Hematopoietic multipotent progenitor cell treated with erythropoietin and hydrocortisone succinate and interleukin-3 and kit ligand, for 8 days (in vitro differentiated cells): Measurements from ENCODE around the gene ATF1.
"Not testable (repeated sequence)": the region's sequence is repeated elsewhere in the genome, so short reads cannot be mapped to it uniquely, and the experiment has no call there.

ENCODE experiments used
- DNase-seq: peaks from one replicate; pipeline ENCODE4 v3.0.0-alpha.2; 2015

Gene ATF1

DNA sequence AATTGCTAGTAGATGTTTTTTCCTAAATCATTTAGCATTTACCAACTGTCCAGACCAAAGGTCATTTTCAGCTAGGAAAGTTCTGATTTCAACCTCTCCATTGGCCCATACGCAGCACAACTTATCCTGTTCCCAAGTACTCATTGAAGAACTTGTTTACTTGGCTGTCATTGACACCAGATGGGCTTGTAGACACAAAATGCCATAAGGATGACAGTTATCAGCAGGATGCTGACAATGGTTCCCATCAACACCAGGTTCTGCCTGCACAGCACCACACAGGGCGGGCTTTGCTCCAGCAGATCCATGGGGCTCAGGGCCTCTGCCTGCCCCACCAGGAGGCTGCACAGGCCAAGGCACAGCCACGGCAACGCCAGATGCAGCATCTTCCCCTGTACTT, 42.3 kb downstream of the ATF1 start:
- DNase-seq = no peak

DNA sequence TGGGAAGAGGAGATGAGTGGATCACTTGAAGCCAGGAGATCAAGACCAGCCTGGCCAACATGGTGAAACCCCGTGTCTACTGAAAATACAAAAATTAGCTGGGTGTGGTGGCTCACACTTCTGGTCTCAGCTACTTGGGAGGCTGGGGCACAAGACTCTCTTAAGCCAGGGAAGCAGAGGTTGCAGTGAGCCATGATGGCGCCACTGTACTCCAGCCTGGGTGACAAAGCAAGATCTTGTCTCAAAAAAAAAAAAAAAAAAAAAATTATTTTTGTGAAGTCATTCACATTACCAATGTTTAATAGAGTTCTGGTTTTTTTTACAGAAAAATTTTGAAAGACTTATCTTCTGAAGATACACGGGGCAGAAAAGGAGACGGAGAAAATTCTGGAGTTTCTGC, 45.2 kb downstream of the ATF1 start:
- DNase-seq = peak; percentile 50

DNA sequence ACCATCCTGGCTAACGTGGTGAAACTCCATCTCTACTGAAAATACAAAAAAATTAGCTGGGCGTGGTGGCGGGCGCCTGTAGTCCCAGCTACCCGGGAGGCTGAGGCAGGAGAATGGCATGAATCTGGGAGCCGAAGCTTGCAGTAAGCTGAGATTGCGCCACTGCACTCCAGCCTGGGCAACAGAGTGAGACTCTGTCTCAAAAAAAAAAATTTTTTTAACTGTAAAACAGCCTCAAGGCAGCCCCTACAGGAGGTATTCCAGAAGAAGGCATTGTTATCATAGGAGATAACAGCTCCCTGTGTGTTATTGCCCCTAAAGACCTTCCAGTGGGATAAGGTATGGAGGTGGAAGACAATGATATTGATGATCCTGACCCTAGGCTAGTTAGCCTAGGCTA, 51.0 kb downstream of the ATF1 start:
- DNase-seq = not testable (repeated sequence)

DNA sequence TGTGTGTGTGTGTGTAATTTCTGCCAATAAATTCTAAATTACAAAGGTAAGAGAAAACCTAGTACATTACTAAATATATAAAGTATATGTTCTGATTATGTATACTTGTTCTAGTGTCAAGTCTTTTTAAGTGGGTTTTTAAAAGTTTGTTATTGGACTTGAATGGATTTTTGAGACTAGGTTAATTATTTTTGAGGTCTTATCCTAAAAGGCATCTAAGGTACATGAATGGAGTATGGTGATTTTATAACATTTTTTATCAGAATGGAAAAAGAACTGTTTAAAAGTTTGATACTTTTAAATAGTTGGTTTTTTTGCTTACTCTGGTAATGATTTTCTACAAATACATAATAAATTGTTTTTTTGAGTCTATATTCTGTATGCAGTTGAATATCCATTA, 56.3 kb downstream of the ATF1 start:
- DNase-seq = no peak

DNA sequence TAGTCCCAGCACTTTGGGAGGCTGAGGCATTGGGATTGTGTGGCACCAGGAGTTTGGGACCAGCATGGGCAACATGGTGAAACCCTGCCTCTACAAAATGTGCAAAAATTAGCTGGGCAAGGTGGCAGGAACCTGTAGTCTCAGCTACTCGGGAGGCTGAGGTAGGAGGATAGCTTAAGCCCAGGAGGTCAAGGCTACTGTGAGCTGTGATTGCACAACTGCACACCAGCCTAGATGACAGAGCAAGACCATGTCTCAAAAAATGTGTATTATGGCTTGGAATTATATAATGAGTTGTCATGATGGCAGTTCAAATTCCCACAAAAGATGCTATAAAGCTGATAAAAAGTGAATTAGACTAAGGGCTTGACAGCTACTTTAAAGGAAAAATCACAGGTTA, 58.2 kb downstream of the ATF1 start:
- DNase-seq = no peak

DNA sequence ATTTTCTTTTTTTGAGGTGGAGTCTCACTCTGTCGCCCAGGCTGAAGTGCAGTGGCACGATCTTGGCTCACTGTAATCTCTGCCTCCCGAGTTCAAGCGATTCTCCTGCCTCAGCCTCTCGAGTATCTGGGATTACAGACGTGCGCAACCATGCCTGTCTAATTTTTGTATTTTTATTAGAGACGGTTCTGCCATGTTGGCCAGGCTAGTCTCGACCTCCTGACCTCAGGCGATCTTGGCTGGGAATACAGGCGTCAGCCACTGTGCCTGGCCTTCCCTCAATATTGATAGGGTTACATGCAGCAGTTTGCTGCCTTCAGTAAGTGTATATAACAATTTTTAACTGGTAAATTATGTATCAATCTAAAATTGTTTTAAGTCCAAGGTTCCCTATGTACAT, 59.8 kb downstream of the ATF1 start:
- DNase-seq = not testable (repeated sequence)

DNA sequence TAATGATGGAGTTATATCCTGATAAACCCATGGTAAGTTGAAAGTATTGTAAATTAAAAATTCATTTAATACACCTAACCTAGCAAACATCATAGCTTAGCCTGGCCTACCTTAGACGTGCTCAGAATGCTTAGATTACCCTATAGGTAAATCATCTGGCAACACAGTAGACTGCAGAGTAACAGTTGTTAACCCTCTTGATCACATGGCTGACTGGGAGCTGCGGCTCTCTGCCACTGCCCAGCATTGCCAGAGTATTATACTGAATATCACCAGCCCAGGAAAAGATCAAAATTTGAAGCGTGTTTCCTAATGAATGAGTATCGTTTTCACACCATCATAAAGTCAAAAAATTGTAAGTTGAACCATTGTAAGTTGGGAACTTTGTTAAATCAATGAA, 61.0 kb downstream of the ATF1 start:
- DNase-seq = no peak

DNA sequence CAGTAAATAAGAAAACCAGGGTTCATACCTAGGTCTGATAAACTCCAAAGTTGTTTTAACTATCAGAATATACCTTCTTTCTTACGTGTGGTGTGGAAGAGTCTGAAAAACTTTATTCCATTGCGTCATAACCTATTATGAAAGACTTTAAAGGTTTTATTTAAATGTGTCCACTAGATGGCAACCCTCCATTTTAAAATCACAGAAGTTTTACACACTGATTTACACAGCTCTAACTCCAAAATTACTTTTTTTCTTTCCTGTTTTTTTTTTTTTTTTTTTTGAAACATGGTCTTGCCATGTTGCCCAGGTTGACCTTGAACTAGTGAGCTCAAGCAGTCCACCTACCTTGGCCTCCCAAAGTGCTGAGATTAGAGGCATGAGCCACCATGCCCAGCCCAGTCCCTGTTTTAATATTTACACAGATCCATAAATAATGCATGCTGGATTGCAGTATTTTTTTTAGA, 61.5 kb downstream of the ATF1 start:
- peak; percentile 76 for DNase-seq

DNA sequence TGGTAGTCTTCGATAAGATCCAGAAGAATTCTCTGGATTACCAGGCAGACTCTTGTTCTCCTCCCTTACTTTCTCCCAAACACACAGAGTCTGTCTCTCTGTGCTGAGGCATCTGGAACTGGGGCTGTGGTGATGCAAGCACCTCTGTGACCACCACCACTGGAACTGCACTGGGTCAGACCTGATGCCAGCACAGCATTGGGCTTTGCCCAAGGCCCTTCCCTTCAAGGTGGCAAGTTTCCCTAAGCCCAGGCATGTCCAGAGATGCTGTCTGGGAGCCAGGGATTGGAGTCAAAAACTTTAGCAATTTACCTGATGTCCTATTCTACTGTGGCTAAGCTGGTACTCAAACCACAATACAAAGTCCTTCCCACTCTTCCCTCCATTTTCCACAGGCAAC, 64.2 kb downstream of the ATF1 start:
- DNase-seq = no peak

DNA sequence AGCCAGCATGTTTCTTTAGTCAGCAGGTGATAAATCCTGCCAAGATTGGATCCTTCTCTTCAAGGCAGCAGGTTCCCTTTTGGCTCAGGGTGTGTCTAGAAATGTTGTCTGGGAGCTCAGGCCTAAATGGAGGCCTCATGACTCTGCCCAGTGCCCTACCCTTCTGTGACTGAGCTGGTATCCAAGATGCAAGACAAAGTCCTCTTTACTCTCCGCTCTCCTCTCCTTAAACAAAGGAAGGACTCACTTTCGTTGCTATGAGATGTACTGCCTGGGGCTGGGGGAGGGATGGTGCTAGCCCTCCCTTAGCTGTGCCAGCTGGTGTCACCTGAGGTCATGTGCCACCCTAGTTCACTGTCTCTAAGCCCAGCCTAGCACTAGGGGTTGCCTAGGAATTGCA, 65.0 kb downstream of the ATF1 start:
- DNase-seq = no peak

DNA sequence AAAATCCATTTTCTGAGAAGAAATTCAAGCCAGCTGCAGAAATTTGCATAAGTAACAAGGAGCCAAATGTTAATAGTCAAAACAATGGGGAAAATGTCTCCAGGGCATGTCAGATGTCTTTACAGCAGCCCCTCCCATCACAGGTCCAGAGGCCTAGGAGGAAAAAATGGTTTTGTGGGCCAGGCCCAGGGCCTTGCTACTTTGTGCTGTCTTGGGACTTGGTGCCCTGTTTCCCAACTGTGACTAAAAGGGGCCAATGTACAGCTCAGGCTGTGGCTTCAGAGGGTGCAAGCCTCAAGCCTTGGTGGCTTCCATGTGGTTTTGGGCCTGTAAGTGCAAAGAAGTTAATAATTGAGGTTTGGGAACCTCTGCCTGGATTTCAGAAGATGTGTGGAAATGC, 69.9 kb downstream of the ATF1 start:
- DNase-seq = not testable (repeated sequence)

DNA sequence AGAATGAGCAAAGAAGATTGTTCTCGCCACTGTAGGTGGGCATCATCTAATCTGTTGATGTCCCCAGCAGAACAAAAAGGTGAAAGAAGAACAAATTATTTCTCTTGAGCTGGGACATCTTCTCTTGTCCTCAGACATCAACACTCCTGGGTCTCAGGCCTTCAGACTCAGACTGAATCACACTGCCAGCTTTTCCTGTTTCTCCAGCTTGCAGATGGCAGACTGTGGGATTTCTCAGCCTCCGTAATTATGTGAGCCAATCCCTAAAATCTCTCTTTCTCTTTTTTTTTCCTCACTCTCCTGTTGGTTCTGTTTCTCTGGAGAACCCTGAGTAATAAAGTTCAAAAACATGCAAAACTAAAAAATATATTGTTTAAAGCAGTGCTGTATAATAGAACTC, 75.1 kb downstream of the ATF1 start:
- DNase-seq = no peak

DNA sequence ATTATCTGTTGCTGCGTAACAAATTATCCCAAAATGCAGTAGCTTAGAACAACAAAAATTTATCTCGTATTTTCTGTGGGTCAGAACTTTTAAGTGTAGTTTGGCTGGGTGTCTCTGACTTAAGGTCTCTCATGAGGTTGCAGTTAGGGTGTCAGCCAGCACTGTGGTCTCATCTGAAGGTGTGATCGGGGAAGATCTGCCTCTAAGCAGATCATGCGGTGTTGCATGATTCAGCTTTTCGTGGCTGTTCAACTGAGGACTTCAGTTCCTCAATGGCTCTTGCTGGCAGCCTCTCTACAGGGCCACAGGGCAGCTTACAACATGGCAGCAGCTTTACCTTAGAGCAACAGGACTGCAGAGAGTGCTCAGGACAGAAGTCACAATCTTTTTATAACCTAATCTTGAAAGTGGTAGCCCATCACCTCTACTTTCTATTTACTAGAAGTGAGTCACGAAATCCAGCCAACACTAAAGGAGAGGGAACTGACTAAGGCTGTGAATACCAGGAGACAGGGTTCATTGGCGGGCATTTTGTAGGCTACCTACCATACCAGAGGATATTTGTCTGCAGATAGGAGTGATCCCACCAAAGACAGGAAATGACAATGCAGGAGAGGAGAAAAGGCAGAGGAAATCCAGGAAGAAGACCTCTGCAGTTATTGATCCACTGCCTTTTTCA, 77.0 kb downstream of the ATF1 start:
- peak; percentile 27 for DNase-seq

DNA sequence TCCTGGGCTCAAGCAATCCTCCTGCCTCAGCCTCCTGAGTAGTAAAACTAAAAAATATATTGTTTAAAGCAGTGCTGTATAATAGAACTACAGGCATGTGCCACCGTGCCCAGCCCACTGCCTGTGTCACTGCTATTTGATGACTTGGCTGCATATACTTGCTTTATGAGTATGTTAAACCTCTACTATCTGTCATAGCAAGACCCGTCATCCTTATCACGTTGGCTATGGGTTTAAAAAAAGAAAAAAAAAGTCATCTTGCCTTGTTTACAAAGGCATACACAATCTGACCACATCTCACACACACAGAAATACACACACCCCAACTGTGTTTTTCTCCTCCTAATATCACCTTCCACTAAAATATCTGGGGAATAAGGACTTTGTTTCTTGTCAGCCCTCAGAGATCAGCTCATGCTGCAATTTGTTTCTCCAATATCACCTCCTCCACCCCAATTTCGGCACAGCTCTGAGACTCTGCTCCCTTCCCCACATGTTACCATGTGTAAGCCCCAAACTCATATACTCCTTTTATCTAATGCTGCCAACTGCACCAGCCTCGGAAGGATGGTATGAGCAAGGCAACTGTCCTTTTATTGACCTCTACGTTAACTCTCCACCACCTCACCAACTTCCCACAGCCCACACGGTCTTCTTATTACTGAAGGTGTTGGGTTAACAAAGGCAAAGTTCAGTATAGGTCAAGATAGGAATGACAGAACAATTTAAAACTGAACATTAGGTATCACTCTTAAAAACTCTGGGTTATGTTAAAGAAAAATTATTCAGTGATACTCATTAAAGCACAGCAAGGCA, 78.0 kb downstream of the ATF1 start:
- DNase-seq = peak; percentile 82

DNA sequence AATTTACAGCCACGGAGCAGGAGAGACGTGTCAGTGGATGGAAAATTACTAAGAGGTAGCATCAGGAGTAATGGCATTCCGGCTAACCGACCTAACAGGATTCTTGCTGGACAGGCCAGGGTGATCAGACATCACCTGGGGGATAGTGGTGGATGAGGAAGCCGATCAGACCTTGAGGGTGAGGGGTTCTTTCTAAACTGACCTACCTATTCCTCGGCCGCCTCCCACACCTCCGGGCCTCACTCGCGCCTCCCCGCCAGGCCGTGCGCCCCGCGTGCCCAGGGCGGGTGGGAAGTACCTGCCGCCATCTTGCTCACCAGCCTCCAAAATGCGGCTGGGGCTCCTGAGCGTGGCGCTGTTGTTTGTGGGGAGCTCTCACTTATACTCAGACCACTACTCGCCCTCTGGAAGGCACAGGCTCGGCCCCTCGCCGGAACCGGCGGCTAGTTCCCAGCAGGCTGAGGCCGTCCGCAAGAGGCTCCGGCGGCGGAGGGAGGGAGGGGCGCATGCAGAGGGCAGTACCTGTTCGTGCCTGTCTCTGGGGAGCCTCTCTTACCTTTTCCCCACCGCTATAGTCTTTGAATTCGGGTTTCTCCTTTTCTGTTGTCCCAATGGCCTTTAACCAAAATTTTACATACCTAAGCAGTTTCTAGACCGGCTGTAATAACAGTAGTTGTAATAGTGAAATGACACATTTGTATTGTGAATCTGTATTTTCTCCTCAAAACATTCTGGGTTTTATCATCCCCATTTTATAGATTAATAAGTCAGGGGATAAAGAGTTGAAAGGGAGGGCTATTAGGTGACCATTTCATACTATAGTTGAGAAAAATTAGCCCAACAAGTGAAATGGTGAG, 79.0 kb downstream of the ATF1 start, which contains the start of gene TMPRSS12:
Gene TMPRSS12, plus strand, starts transcription at position 290 of the 857 bp plus-strand sequence. Its CDS starts 39 bp downstream, at position 329.
- no peak for DNase-seq

DNA sequence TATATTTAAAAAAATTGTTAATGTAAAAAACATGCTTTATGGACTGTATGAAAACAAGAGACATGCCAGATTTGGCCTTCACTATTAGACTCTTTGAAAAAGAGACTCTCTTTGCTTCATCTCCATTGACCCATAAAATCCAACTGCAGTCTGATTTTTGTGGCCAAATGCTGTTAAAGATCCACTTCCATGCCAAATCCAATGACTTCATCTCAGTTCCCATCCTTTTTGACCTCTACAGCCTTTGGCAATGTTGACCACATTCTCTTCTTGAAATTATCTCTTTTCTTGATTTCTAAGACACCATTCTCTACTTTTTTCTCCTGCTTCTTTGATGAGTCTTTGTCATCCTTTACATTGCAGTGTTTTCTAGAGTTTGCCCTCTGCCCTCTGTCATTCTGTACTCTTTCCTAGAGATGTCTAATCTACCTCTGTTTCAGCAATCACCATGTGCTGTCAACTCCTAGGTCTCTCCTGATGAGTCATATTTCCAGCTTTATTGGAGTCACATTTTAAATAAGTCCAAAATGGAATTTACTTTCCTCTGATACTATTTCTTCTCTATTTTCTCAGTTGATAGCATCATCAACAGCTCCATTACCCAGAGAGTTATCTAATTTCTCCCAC, 81.2 kb downstream of the ATF1 start:
- no peak for DNase-seq

DNA sequence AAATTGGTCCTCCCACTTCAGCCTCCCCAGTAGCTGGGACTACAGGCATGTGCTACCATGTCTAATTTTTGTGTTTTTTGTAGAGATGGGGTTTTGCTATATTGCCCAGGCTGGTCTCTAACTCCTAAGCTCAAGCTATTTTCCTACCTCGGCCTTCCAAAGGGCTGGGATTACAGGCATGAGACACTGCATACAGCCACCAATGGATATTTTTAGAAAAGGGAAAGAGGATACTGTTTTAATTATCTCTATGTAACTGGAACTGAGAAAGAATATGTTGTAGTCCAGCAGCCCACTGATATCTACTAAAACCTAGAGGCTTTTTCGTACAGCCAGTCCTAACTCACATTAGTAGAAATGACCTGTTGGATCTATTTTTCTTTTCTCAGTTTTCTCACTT, 85.1 kb downstream of the ATF1 start:
- DNase-seq = no peak

DNA sequence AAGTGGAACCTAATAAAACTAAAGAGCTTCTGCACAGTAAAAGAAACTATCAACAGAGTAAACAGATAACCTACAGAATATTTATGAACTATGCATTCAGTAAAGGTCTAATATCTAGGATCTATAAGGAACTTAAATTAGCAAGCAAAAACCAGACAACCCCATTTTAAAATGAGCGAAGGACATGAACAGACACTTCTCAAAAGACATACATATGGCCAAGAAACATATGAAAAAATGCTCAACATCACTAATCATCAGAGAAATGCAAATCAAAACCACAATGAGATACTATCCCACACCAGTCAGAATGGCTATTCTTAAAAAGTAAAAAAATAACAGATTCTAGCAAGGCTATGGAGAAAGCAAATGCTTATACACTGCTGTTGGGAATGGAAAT, 91.3 kb downstream of the ATF1 start:
- DNase-seq = not testable (repeated sequence)

DNA sequence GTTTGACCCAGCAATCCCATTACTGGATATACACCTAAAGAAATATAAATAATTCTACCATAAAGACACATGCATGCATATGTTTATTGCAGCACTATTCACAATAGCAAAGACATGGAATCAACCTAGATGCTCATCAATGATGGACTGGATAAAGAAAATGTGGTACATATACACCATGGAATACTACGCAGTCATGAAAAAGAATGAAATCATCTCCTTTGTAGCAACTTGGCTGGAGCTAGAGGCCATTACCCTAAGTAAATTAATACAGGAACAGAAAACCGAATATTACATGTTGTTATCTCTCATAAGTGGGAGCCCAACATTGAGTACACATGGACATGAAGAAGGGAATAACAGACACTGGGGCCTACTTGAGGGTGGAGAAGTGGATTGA, 91.8 kb downstream of the ATF1 start:
- not testable (repeated sequence) for DNase-seq

DNA sequence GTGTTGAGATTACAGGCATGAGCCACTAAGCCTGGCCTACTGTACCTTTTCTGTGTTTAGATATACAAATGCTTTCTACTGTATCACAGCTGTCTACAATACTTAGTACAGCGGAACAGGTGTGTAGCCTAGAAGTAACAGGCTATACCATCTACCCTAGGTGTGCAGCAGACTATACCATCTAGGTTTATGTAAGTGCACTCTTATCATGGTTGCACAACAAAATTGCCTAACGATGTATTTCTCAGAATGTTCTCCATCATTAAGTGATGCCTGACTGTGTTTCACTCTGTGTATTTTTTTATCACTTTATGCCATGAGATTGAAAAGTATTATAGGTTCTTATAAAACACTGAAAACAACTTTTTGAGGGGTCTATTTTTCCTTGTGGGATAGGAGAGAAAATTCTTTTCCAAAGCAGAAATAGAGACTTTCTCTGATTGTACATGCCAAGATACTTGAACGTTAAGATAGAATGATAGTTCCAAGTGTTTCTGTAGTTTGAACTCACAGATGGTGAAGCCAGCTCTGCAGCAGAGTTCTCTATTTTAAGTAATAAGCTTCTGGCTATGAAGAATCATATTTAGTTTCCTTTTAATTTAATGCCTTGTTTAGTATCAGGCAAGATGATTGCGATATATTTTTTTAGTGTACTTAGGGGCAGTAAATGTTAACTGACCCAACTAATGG, 95.9 kb downstream of the ATF1 start:
- DNase-seq = no peak

DNA sequence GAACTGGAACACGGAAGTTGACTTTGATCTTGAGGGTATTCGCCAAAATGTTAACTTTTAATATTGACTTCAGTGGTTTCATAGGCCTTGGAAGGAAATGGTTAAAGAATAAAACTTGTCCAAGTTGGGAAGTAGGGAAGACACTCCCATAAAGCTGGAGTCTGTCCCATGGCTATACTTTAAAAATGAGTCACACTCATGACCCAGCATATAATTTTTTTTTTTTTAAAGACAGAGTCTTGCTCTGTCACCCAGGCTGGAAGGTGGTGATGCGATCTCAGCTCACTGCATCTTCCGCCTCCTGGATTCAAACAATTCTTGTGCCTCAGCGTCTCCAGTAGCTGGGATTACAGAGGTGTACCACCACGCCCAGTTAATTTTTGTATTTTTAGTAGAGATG, 98.4 kb downstream of the ATF1 start:
- DNase-seq = no peak

DNA sequence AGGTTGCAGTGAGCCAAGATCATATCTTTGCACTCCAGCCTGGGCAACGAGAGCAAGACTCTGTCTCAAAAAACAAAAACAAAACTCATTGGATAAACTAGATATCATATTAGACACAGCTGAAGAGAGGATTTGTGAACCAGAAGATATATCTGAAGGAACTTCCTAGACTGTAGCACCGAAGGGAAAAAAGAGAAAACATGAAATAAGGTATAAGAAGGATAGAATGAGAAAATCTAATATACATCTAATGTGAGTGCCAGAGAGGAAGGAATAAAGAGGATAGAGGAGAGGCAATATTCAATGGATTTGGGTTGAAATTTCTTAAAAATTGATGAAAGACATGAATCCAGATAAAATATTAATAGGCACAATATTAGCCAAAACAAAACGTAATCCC, 101.4 kb downstream of the ATF1 start:
- DNase-seq = no peak
